Activated CD4-positive, alpha-beta T cell treated with anti-CD3 and anti-CD28 coated beads, Interleukin-2, Interleukin-4, amounts not matched to agents 100 ng/mL and 50 ng/mL, durations not matched to agents 16 hours and 8 hours (primary cell): ENCODE results near the gene YARS1.
"Not testable (repeated sequence)": the region's sequence is repeated elsewhere in the genome, so short reads cannot be mapped to it uniquely, and the experiment has no call there.

Experiments
- DNase-seq: peaks from one replicate; pipeline ENCODE4 v3.0.0-alpha.2; 2020; ENCODE audit warnings: low spot score

YARS1 gene

GRCh38 chr1:32817815-32818786 is 943 bp upstream of the YARS1 start:
- DNase-seq: peak; percentile 19

GRCh38 chr1:32816676-32817158 is 441 bp downstream of the YARS1 start:
- peak; percentile 11 for DNase-seq

GRCh38 chr1:32813941-32814739 is 3.0 kb downstream of the YARS1 start:
- DNase-seq: no peak

GRCh38 chr1:32811917-32812316 is 5.2 kb downstream of the YARS1 start:
- no peak for DNase-seq

GRCh38 chr1:32811265-32811664 is 5.9 kb downstream of the YARS1 start:
- DNase-seq: no peak

- no peak for DNase-seq
Measured at GRCh38 chr1:32810358-32810757, 6.8 kb downstream of the YARS1 start.

- DNase-seq: no peak
Measured at GRCh38 chr1:32808580-32808979, 8.6 kb downstream of the YARS1 start.

- no peak for DNase-seq
Measured at GRCh38 chr1:32806910-32807523, 10.1 kb downstream of the YARS1 start.

GRCh38 chr1:32806290-32806689 is 10.9 kb downstream of the YARS1 start:
- no peak for DNase-seq

GRCh38 chr1:32804460-32804859 is 12.7 kb downstream of the YARS1 start:
- not testable (repeated sequence) for DNase-seq

- DNase-seq: peak; percentile 64
Measured at GRCh38 chr1:32801096-32801715, 16.0 kb downstream of the YARS1 start.

- peak; percentile 82 for DNase-seq
Measured at GRCh38 chr1:32798679-32799416, 18.3 kb downstream of the YARS1 start.

GRCh38 chr1:32798191-32798590 is 19.0 kb downstream of the YARS1 start:
- DNase-seq: no peak

- no peak for DNase-seq
Measured at GRCh38 chr1:32797456-32797855, 19.7 kb downstream of the YARS1 start.

GRCh38 chr1:32795763-32796162 is 21.4 kb downstream of the YARS1 start:
- not testable (repeated sequence) for DNase-seq

- no peak for DNase-seq
Measured at GRCh38 chr1:32791881-32792280, 25.3 kb downstream of the YARS1 start.

GRCh38 chr1:32789356-32789755 is 27.8 kb downstream of the YARS1 start:
- not testable (repeated sequence) for DNase-seq

GRCh38 chr1:32786856-32787255 is 30.3 kb downstream of the YARS1 start:
- DNase-seq: no peak

GRCh38 chr1:32784817-32785216 is 32.3 kb downstream of the YARS1 start:
- DNase-seq: no peak

GRCh38 chr1:32783851-32784250 is 33.3 kb downstream of the YARS1 start:
- DNase-seq: no peak

GRCh38 chr1:32782086-32782485 is 35.1 kb downstream of the YARS1 start:
- no peak for DNase-seq
